ENCODE results near the gene TSPAN18. TPM values are rescaled to one million over a fixed set of nuclear protein-coding genes. Genes with fewer than 3 reads are reported as not detected.

Gene TSPAN18
- total and polyA plus RNA-seq, 11 donors: 40.0 to 151 (median 74.9) TPM

DNA sequence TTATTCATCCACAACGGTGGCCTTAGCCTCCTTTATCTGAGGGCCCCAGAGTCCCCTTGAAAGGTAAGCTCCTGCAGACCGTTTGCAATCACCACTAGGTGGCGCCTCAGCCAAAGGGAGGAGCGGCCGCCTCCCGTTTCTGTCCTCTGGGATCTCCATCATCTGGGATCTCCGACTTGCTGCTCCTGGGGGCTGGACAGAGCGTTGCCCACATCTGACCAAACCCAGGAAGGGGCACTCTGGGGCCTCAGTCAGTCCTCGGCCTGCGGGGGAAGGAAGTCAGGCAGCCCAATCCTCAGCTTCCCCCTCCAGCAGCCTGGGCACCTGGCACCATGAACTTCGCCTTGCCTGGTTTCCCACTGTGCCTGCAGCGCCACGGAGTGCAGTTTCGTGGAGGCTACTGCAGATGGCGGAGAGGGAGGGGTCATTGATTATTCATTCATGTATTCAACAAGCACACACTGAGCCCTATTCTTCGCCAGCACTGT, 200.5 kb downstream of the TSPAN18 start:
- Histone ChIP-seq H3K4me3 (no peak overlapping the region), H3K4me1 (peaks cover 0 to 24% (median 9%) of the 10 kb centered on the region in 12 donors), H3K36me3 (peaks cover 0 to 42% (median 11%) of the 10 kb centered on the region in 9 donors), H3K9me3 (no peaks in the 10 kb centered on the region), H3K27me3 (no peaks in the 10 kb centered on the region), H3K27ac (no peak overlapping the region)
- DNase-seq (peak in 4 of 5 donors; percentile 61 to 83 (median 64)), ATAC-seq (peak; percentile 24 to 57 (median 40))
- intact Hi-C loops (cut with DNase I): loop anchor here in 2 of 10 donors (2.0 to 5.0 kb wide), 2 partner anchors 178 to 405 kb away; no protein-coding TSS in a partner anchor
- no peak for TF ChIP-seq POLR2A (IDR thresholded peaks at IDR 0.05)
- TF ChIP-seq, protein P1, sequence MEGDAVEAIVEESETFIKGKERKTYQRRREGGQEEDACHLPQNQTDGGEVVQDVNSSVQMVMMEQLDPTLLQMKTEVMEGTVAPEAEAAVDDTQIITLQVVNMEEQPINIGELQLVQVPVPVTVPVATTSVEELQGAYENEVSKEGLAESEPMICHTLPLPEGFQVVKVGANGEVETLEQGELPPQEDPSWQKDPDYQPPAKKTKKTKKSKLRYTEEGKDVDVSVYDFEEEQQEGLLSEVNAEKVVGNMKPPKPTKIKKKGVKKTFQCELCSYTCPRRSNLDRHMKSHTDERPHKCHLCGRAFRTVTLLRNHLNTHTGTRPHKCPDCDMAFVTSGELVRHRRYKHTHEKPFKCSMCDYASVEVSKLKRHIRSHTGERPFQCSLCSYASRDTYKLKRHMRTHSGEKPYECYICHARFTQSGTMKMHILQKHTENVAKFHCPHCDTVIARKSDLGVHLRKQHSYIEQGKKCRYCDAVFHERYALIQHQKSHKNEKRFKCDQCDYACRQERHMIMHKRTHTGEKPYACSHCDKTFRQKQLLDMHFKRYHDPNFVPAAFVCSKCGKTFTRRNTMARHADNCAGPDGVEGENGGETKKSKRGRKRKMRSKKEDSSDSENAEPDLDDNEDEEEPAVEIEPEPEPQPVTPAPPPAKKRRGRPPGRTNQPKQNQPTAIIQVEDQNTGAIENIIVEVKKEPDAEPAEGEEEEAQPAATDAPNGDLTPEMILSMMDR (IDR thresholded peaks at IDR 0.05): peak; percentile 77 to 91 (median 86)
- 30 to 50% (median 40%) methylated on average over 7 to 16 of the region's 16 CpGs for WGBS, 4 donors

DNA sequence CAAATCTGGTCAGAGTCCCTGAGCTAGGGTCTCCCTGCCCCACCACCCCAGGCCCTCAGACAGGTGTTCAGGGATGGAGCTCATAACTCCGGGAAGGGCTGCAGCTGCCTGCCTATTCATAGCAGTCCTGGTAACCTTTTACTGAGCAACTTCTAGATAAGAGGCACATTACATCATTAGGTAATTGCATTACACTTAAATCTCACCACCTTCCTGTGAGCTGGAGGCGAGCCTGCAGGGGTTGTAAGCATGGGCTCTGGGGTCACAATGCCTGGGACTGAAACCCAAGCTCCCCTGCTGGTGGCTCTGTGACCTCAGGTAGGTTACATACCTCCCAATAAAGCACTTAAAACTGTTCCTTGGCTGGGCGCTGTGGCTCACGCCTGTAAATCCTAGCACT, 201.4 kb downstream of the TSPAN18 start:
- 79 to 88% (median 82%) methylated on average over 4 of the region's 4 CpGs for WGBS, 4 donors
- intact Hi-C loops (cut with DNase I): loop anchor here in 1 of 10 donors (5.0 kb wide), 1 partner anchor 404 kb away; no protein-coding TSS in a partner anchor
- ATAC-seq (no peak), DNase-seq (no peak)
- no peak overlapping the region for H3K27ac ChIP-seq
- no peak for TF ChIP-seq POLR2A (IDR thresholded peaks at IDR 0.05)
- TF ChIP-seq, protein P1 (IDR thresholded peaks at IDR 0.05): no peak
- H3K27me3 ChIP-seq: no peaks in the 10 kb centered on the region
- H3K9me3 ChIP-seq: no peaks in the 10 kb centered on the region
- peaks cover 0 to 24% (median 9%) of the 10 kb centered on the region in 12 donors for H3K4me1 ChIP-seq
- H3K4me3 ChIP-seq: no peak overlapping the region
- H3K36me3 ChIP-seq: peaks cover 0 to 32% (median 11%) of the 10 kb centered on the region in 9 donors

DNA sequence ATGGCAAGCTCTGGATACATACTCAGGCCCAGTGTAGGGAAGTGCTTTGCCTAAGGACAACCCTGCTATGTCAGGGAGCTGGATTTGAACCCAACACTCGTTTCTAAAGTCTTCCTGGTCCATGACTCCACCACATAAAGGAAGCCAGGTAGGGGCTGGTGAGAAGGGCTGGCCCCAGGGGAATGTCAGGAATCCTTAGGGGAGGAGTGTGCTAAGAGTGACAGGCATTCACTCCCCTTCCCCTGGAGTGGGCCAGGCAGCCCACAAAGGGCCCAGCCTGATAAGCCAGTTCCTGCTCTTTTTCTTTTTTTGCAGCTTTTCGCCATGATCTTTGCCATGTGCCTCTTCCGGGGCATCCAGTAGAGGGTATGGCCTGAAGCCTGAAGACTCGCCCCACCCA, 202.1 kb downstream of the TSPAN18 start:
- intact Hi-C loops (cut with DNase I): loop anchor here in 1 of 10 donors (5.0 kb wide), 1 partner anchor 403 kb away; no protein-coding TSS in a partner anchor
- Histone ChIP-seq H3K4me3 (no peak overlapping the region), H3K27ac (no peak overlapping the region), H3K27me3 (no peaks in the 10 kb centered on the region), H3K4me1 (peaks cover 0 to 24% (median 9%) of the 10 kb centered on the region in 12 donors), H3K9me3 (no peaks in the 10 kb centered on the region), H3K36me3 (peaks cover 0 to 26% (median 11%) of the 10 kb centered on the region in 9 donors)
- ATAC-seq (no peak), DNase-seq (no peak)
- WGBS, 4 donors: 68 to 80% (median 72%) methylated on average over 4 of the region's 4 CpGs
- TF ChIP-seq, protein P1 (IDR thresholded peaks at IDR 0.05): no peak
- no peak for TF ChIP-seq POLR2A (IDR thresholded peaks at IDR 0.05)

DNA sequence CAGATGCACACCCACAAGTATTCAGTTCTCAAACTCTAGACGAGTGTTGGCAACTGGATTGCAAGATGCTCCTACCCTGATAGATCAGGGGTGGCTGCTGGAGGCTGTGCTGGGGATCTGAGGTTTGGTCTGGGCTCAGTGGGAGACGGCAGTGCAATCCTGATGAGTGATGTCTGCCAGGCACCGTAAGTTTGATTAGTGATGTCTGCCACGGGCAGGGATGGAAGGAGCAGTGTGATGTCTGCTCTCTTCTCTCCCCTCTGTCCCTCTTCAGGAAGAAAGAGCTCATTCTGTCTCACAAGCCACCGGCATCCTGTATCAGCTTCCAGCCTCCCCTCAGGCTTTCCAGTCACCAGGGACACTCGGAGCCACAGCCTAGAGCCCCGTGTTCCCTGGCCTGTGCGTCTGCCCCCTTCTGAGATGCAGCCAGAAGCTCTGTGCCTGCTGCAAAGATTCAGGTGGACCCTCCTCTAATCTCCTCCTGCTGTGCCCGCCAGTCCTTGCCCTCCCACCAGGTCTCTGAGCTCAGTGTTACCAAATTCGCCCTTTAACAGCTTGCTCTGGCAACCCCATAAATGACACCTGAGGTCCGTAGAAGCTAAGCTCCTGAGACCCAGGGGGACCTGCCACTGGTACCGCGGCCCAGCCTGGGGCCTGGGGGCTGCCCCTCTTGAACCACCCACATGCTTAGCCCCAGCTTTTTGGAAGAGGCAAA, 204.0 kb downstream of the TSPAN18 start:
- H3K27me3 ChIP-seq: no peaks in the 10 kb centered on the region
- H3K27ac ChIP-seq: no peak overlapping the region
- peaks cover 0 to 37% (median 11%) of the 10 kb centered on the region in 9 donors for H3K36me3 ChIP-seq
- H3K4me3 ChIP-seq: no peak overlapping the region
- ATAC-seq (no peak), DNase-seq (no peak)
- WGBS, 4 donors: 72 to 77% (median 73%) methylated on average over 13 of the region's 13 CpGs
- TF ChIP-seq, protein P1 (IDR thresholded peaks at IDR 0.05): no peak
- no peak for TF ChIP-seq POLR2A (IDR thresholded peaks at IDR 0.05)
- intact Hi-C loops (cut with DNase I): loop anchor here in 8 of 10 donors (5.0 to 10.0 kb wide), 5 partner anchors 56 to 404 kb away; partner anchors contain the start of gene SYT13 (in 1 of the 8)
- H3K4me1 ChIP-seq: peaks cover 0 to 19% (median 1%) of the 10 kb centered on the region in 12 donors
- H3K9me3 ChIP-seq: no peaks in the 10 kb centered on the region
